Panc1 (cell line): ENCODE results near the gene ZNRF3. TPM values are rescaled to one million over a fixed set of nuclear protein-coding genes. Genes with fewer than 3 reads are reported as not detected.
"Not testable (repeated sequence)": the region's sequence is repeated elsewhere in the genome, so short reads cannot be mapped to it uniquely, and the experiment has no call there.

ENCODE experiments used
- ATAC-seq: fragments of 200-7000 bp; cut with Tn5 transposase; 2 replicates; pipeline ENCODE4 v1.9.1; 2020; ENCODE audit warnings: mild to moderate bottlenecking, moderate library complexity
- BruUV-seq: library from RNA; stranded (reverse); fragments of 400-500 nt; replicated peaks from 2 replicates; lab custom pipeline; 2021; lab: Mats Ljungman, UMichigan
- CTCF ChIA-PET: fragments of 300-600 bp; sonication (Branson Sonifier 250); formaldehyde crosslinking; loops from one replicate; lab custom pipeline; 2022; ENCODE audit warnings: antibody characterized with exemption; lab: Charles Lee
- POLR2A ChIA-PET: fragments of 300-600 bp; sonication (Branson Sonifier 250); formaldehyde crosslinking; loops from one replicate; lab custom pipeline; 2022; ENCODE audit warnings: antibody characterized with exemption; lab: Charles Lee
- DNase-seq: peaks from one replicate; pipeline ENCODE4 v3.0.0-alpha.2; 2010; ENCODE audit warnings: low read depth, low spot score
- H3K27ac ChIP-seq: 2 replicates; pipeline ENCODE4 v1.5.1; 2011; ENCODE audit warnings: mild to moderate bottlenecking, low read length, inconsistent platforms
- H3K27me3 ChIP-seq: fragments of 200-500 bp; sonication (Bioruptor generic); 2 replicates; pipeline ENCODE4 v1.6.0; 2014; ENCODE audit warnings: low read length, inconsistent platforms; ENCODE audit not compliant: control insufficient read depth, insufficient read depth
- H3K36me3 ChIP-seq: fragments of 200-500 bp; sonication (Bioruptor generic); 2 replicates; pipeline ENCODE4 v1.5.1; 2014; ENCODE audit warnings: inconsistent platforms, mild to moderate bottlenecking, low read length, moderate library complexity; ENCODE audit not compliant: control insufficient read depth, insufficient read depth
- H3K4me1 ChIP-seq: 2 replicates; pipeline ENCODE4 v1.5.1; 2011; ENCODE audit warnings: inconsistent platforms, mild to moderate bottlenecking, low read length, moderate library complexity; ENCODE audit not compliant: control insufficient read depth, insufficient read depth
- H3K4me3 ChIP-seq, 2 experiments: 2 replicates each; pipeline ENCODE4 v1.5.1; 2011 to 2012; ENCODE audit warnings: low read depth in 2 of 2, low read length in 2 of 2, mild to moderate bottlenecking in 2 of 2, inconsistent platforms in 1 of 2, moderate library complexity in 1 of 2
- H3K9me3 ChIP-seq: fragments of 200-500 bp; sonication (Bioruptor generic); 2 replicates; pipeline ENCODE4 v1.5.1; 2014; ENCODE audit warnings: low read depth, mild to moderate bottlenecking, inconsistent platforms, low read length, moderate library complexity; ENCODE audit not compliant: control insufficient read depth, insufficient read depth
- POLR2AphosphoS5 ChIP-seq: IDR thresholded peaks from 2 replicates; pipeline ENCODE4 v1.6.1; 2012; ENCODE audit warnings: mild to moderate bottlenecking, low read depth, low read length, moderate library complexity
- SIN3A ChIP-seq: IDR thresholded peaks from 2 replicates; pipeline ENCODE4 v1.6.1; 2012; ENCODE audit warnings: low read depth, mild to moderate bottlenecking, low read length, moderate library complexity, borderline replicate concordance; ENCODE audit not compliant: insufficient read depth
- TCF7L2 ChIP-seq: IDR thresholded peaks from 2 replicates; pipeline ENCODE4 v1.6.1; 2011; ENCODE audit warnings: mild to moderate bottlenecking, low read depth, low read length, inconsistent platforms
- in situ Hi-C: cut with HindIII; loops from 2 replicates; pipeline ENCODE4 v1.10.0; 2016; ENCODE audit warnings: low sequenced_read_pairs, low pct_unique_long_range_greater_than_20kb
- intact Hi-C: fragments of 100-400 bp; cut with micrococcal nuclease; formaldehyde crosslinking; loops from one replicate; pipeline ENCODE4 v1.10.0; 2022; ENCODE audit not compliant: unreplicated experiment
- total RNA-seq: library from RNA; stranded (reverse); gene quantifications from one replicate; pipeline ENCODE4 v1.2.1, GENCODE V29; 2021; ENCODE audit not compliant: unreplicated experiment
- TF ChIP-seq, protein P1 (sequence below), 2 experiments: IDR thresholded peaks; 2 replicates each; pipeline ENCODE4 v1.6.1; 2011 to 2012; ENCODE audit warnings: low read depth in 2 of 2, control low read depth in 1 of 2, low read length in 1 of 2, mild to moderate bottlenecking in 1 of 2, moderate library complexity in 1 of 2; ENCODE audit not compliant: insufficient read depth in 1 of 2
- TF ChIP-seq, protein P2 (sequence below): fragments of 450-650 bp; IDR thresholded peaks from 2 replicates; pipeline ENCODE4 v1.5.1; 2017; ENCODE audit warnings: mild to moderate bottlenecking

The ZNRF3 gene
- total RNA-seq, 1 experiment from 2014 or later: 7.3 TPM

DNA sequence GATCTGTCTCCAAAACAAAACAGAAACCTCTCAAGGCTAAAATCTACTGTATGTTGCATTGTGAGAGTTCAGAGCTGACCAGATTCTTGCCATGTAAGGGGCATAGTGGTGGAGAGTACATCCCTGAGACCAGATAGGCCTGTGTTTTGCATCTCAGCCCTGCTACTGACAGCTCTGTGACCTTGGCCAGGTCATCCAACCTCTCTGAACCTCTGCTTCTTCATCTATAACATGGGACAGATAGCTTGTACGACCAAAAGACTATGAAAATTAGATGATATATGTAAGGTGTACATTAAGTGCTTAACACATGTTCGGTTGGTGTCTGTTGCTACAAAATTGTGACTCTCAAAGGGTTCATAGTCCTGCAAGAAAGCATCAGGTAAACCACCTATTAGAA lies 22.9 kb downstream of the ZNRF3 start:
- ATAC-seq: no peak
- ChIA-PET CTCF (no interaction called here), POLR2A (interaction anchor here (0.6 kb wide), 1 partner anchor 354 kb away, joined by 5 read pairs; no protein-coding TSS in a partner anchor)
- intact Hi-C loops (no loop called here), in situ Hi-C loops (no loop called here)
- no TSS peak for BruUV-seq
- Histone ChIP-seq H3K4me3 (no peak overlapping the region), H3K36me3 (no peaks in the 10 kb centered on the region), H3K27ac (no peak overlapping the region), H3K4me1 (peaks cover 6% of the 10 kb centered on the region; the same call in 1 of the 2 replicates), H3K9me3 (no peaks in the 10 kb centered on the region), H3K27me3 (no peaks in the 10 kb centered on the region)
- no peak for DNase-seq
- TF ChIP-seq, protein P1, sequence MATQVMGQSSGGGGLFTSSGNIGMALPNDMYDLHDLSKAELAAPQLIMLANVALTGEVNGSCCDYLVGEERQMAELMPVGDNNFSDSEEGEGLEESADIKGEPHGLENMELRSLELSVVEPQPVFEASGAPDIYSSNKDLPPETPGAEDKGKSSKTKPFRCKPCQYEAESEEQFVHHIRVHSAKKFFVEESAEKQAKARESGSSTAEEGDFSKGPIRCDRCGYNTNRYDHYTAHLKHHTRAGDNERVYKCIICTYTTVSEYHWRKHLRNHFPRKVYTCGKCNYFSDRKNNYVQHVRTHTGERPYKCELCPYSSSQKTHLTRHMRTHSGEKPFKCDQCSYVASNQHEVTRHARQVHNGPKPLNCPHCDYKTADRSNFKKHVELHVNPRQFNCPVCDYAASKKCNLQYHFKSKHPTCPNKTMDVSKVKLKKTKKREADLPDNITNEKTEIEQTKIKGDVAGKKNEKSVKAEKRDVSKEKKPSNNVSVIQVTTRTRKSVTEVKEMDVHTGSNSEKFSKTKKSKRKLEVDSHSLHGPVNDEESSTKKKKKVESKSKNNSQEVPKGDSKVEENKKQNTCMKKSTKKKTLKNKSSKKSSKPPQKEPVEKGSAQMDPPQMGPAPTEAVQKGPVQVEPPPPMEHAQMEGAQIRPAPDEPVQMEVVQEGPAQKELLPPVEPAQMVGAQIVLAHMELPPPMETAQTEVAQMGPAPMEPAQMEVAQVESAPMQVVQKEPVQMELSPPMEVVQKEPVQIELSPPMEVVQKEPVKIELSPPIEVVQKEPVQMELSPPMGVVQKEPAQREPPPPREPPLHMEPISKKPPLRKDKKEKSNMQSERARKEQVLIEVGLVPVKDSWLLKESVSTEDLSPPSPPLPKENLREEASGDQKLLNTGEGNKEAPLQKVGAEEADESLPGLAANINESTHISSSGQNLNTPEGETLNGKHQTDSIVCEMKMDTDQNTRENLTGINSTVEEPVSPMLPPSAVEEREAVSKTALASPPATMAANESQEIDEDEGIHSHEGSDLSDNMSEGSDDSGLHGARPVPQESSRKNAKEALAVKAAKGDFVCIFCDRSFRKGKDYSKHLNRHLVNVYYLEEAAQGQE (IDR thresholded peaks at IDR 0.05; ENCODE audit: insufficient read depth in 1 of 2, low read depth in 2 of 2, low read length in 1 of 2): no peak
- TF ChIP-seq TCF7L2 (no peak), SIN3A (no peak), POLR2AphosphoS5 (no peak)
- TF ChIP-seq, protein P2, sequence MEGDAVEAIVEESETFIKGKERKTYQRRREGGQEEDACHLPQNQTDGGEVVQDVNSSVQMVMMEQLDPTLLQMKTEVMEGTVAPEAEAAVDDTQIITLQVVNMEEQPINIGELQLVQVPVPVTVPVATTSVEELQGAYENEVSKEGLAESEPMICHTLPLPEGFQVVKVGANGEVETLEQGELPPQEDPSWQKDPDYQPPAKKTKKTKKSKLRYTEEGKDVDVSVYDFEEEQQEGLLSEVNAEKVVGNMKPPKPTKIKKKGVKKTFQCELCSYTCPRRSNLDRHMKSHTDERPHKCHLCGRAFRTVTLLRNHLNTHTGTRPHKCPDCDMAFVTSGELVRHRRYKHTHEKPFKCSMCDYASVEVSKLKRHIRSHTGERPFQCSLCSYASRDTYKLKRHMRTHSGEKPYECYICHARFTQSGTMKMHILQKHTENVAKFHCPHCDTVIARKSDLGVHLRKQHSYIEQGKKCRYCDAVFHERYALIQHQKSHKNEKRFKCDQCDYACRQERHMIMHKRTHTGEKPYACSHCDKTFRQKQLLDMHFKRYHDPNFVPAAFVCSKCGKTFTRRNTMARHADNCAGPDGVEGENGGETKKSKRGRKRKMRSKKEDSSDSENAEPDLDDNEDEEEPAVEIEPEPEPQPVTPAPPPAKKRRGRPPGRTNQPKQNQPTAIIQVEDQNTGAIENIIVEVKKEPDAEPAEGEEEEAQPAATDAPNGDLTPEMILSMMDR: no peak

DNA sequence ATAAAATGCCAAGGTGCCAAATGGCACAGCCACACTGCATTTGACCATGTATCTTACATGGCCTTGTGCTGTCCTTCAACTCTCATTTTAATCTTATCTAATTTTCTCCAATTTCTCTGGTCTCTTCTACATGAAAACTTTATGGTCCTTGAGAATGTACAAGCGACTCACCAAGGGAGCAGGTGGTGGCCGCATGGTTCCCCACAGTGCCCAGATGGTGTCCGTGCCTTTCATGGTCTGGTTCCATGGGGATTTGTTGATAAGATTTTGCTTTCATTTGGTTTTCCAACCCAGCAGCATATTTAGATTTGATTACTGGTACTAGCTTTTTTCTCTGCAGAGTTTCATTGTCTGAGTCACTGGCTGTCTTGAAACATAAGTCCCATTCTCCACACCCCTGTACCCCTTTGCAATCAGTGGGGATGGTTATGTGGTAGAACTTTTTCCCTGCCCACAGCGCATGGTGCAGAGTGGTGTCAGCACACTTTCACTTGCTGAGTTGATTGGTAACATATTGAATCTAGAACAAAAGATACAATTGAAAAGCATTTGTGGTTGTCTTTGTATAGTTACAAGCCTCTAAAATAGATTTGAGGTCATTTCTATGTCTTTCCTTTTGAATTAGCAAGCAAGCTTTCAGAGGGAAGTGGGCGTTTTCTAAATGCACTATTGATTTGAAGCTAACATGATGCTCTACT lies 24.1 kb downstream of the ZNRF3 start:
- Histone ChIP-seq H3K27ac (no peak overlapping the region), H3K9me3 (no peaks in the 10 kb centered on the region), H3K27me3 (no peaks in the 10 kb centered on the region), H3K4me1 (peaks cover 9% of the 10 kb centered on the region; the same call in 1 of the 2 replicates), H3K4me3 (no peak overlapping the region), H3K36me3 (no peaks in the 10 kb centered on the region)
- TF ChIP-seq SIN3A (no peak), POLR2AphosphoS5 (no peak), TCF7L2 (no peak)
- TF ChIP-seq, protein P2: no peak
- TF ChIP-seq, protein P1 (IDR thresholded peaks at IDR 0.05; ENCODE audit: insufficient read depth in 1 of 2, low read depth in 2 of 2, low read length in 1 of 2): no peak
- in situ Hi-C loops (no loop called here), intact Hi-C loops (no loop called here)
- no TSS peak for BruUV-seq
- ChIA-PET CTCF (no interaction called here), POLR2A (no interaction called here)
- no peak for DNase-seq
- no peak for ATAC-seq

DNA sequence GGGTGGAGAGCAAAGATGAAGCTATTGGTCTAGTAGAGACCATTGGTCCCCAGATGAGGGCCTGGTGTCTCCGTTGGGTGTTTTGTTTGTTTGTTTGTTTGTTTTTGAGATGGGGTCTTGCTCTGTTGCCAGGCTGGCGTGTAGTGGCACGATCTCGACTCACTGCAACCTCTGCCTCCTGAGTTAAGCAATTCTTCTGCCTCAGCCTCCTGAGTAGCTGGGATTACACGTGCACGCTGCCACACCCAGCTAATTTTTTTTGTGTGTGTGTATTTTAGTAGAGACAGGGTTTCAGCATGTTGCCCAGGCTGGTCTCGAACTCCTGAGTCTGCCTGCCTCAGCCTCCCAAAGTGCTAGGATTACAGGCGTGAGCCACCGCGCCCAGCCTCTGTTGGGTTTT lies 25.4 kb downstream of the ZNRF3 start:
- BruUV-seq, H3K9me3 ChIP-seq, H3K4me3 ChIP-seq, DNase-seq, ATAC-seq, intact Hi-C loops, in situ Hi-C loops, H3K36me3 ChIP-seq, CTCF ChIA-PET, H3K4me1 ChIP-seq, POLR2A ChIA-PET, H3K27ac ChIP-seq, H3K27me3 ChIP-seq: not testable (repeated sequence)
